Measurements from ENCODE around the gene TSHZ3. TPM values are rescaled to one million over a fixed set of nuclear protein-coding genes. Genes with fewer than 3 reads are reported as not detected.

TSHZ3 gene
- total RNA-seq, 1 donor from 2014 or later: 3.0 TPM

GRCh38 chr19:31334849-31335624 is 14.2 kb downstream of the TSHZ3 start:
- peaks cover 41% of the 10 kb centered on the region for H3K4me1 Mint-ChIP-seq
- DNase-seq (ENCODE audit: low read depth, low spot score): no peak

GRCh38 chr19:31334101-31334848 is 15.0 kb downstream of the TSHZ3 start:
- Mint-ChIP-seq H3K36me3 (ENCODE audit: low read depth) (no peaks in the 10 kb centered on the region), H3K27me3 (ENCODE audit: low read depth) (peaks cover 23% of the 10 kb centered on the region), H3K9me3 (no peaks in the 10 kb centered on the region), H3K4me3 (no peak overlapping the region), H3K27ac (ENCODE audit: unreplicated experiment) (no peak overlapping the region), H3K4me1 (peaks cover 33% of the 10 kb centered on the region)
- DNase-seq (ENCODE audit: low read depth, low spot score): no peak
- no peak for TF ChIP-seq CTCF (conservative IDR thresholded peaks at IDR 0.05)

More at GRCh38 chr19:31334849-31335624, 14.2 kb downstream of the TSHZ3 start:
- no peak for TF ChIP-seq CTCF (conservative IDR thresholded peaks at IDR 0.05)
- peaks cover 26% of the 10 kb centered on the region for H3K27me3 Mint-ChIP-seq (ENCODE audit: low read depth)
- H3K27ac Mint-ChIP-seq (ENCODE audit: unreplicated experiment): no peak overlapping the region
- H3K9me3 Mint-ChIP-seq: no peaks in the 10 kb centered on the region
- H3K36me3 Mint-ChIP-seq (ENCODE audit: low read depth): no peaks in the 10 kb centered on the region
- H3K4me3 Mint-ChIP-seq: no peak overlapping the region

GRCh38 chr19:31332096-31332495 is 17.1 kb downstream of the TSHZ3 start:
- Mint-ChIP-seq H3K27me3 (ENCODE audit: low read depth) (peaks cover 21% of the 10 kb centered on the region), H3K4me3 (no peak overlapping the region), H3K4me1 (peaks cover 14% of the 10 kb centered on the region), H3K36me3 (ENCODE audit: low read depth) (no peaks in the 10 kb centered on the region), H3K27ac (ENCODE audit: unreplicated experiment) (no peak overlapping the region), H3K9me3 (no peaks in the 10 kb centered on the region)
- DNase-seq (ENCODE audit: low read depth, low spot score): no peak
- TF ChIP-seq CTCF (conservative IDR thresholded peaks at IDR 0.05): no peak

- H3K4me3 Mint-ChIP-seq: no peak overlapping the region
- TF ChIP-seq CTCF (conservative IDR thresholded peaks at IDR 0.05): no peak
- H3K27me3 Mint-ChIP-seq (ENCODE audit: low read depth): peaks cover 21% of the 10 kb centered on the region
- DNase-seq (ENCODE audit: low read depth, low spot score): no peak
- no peaks in the 10 kb centered on the region for H3K36me3 Mint-ChIP-seq (ENCODE audit: low read depth)
- no peaks in the 10 kb centered on the region for H3K9me3 Mint-ChIP-seq
- peaks cover 9% of the 10 kb centered on the region for H3K4me1 Mint-ChIP-seq
- H3K27ac Mint-ChIP-seq (ENCODE audit: unreplicated experiment): no peak overlapping the region
Observed at GRCh38 chr19:31331536-31331935, 17.7 kb downstream of the TSHZ3 start.

- H3K36me3 Mint-ChIP-seq (ENCODE audit: low read depth): no peaks in the 10 kb centered on the region
- TF ChIP-seq CTCF (conservative IDR thresholded peaks at IDR 0.05): no peak
- H3K27me3 Mint-ChIP-seq (ENCODE audit: low read depth): peaks cover 16% of the 10 kb centered on the region
- no peak overlapping the region for H3K27ac Mint-ChIP-seq (ENCODE audit: unreplicated experiment)
- H3K4me1 Mint-ChIP-seq: peaks cover 2% of the 10 kb centered on the region
- no peak overlapping the region for H3K4me3 Mint-ChIP-seq
- H3K9me3 Mint-ChIP-seq: no peaks in the 10 kb centered on the region
- no peak for DNase-seq (ENCODE audit: low read depth, low spot score)
Observed at GRCh38 chr19:31330761-31331160, 18.5 kb downstream of the TSHZ3 start.
